ENCODE data around the gene CLCA1.

CLCA1 gene

DNA sequence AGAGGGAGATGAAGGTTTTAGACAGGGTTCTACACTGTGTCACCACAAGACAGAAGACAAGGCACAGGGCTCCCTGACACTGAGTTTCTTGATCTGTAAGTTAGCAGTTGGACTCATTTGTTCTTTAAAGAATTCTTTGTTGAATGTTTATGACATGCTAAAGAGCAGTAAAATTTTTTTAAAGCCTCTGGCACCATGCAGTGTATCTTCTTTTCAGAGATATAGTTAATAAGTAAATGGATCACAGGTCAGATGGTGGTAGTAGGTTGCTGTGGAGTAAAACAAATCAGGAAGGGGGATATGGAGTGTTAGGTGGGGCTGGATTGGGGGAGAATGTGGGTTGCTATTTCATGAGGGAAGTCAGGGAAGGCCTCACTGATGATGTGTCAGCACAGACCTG, 80.1 kb downstream of the CLCA1 start:
- no peak for DNase-seq (ENCODE audit: low read depth)
- H3K4me3 ChIP-seq (ENCODE audit: control insufficient read depth, low read depth, low read length) = no peak overlapping the region
- TF ChIP-seq, protein P1, sequence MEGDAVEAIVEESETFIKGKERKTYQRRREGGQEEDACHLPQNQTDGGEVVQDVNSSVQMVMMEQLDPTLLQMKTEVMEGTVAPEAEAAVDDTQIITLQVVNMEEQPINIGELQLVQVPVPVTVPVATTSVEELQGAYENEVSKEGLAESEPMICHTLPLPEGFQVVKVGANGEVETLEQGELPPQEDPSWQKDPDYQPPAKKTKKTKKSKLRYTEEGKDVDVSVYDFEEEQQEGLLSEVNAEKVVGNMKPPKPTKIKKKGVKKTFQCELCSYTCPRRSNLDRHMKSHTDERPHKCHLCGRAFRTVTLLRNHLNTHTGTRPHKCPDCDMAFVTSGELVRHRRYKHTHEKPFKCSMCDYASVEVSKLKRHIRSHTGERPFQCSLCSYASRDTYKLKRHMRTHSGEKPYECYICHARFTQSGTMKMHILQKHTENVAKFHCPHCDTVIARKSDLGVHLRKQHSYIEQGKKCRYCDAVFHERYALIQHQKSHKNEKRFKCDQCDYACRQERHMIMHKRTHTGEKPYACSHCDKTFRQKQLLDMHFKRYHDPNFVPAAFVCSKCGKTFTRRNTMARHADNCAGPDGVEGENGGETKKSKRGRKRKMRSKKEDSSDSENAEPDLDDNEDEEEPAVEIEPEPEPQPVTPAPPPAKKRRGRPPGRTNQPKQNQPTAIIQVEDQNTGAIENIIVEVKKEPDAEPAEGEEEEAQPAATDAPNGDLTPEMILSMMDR (IDR thresholded peaks at IDR 0.05; ENCODE audit: control insufficient read depth, insufficient read depth, low read depth, low read length, missing control alignments) = no peak
